ENCODE data around the gene RAD51B. TPM values are rescaled to one million over a fixed set of nuclear protein-coding genes. Genes with fewer than 3 reads are reported as not detected.

Gene RAD51B
- total and polyA plus RNA-seq, 2 of the 13 experiments (the other 11 are each of a cell fraction or from before 2014, with no cell fraction given): 7.0 to 9.5 TPM

DNA sequence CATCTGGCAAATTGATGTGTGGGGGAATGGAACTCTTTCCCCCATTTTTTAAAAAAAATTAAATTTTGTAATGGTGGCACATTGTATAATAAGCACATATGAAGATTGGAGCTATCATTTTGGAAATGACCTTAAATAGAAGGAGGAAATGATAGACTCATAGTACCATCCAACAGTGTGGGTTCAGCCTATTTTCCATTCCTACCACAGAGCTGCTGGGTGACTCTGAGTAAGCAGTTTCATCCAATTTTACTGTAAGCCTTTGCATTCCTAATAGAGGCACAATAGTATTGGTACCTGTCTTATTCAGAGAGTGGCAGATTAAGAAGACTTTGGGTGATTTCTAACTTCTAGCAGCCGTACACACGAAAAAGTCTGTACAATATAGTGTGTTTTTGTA lies 304.5 kb downstream of the RAD51B start:
- Histone ChIP-seq H3K9me3 (ENCODE audit: low read length) (peaks cover 4% of the 10 kb centered on the region; the same call in 1 of the 2 replicates), H3K36me3 (replicated peaks in 1 of 2; ENCODE audit: control insufficient read depth in 1 of 2, insufficient read depth in 2 of 2, low read length in 2 of 2) (no peaks in the 10 kb centered on the region), H3K9ac (ENCODE audit: insufficient read depth, low read depth, low read length) (no peak overlapping the region), H2AFZ (ENCODE audit: low read length) (no peak overlapping the region), H4K20me1 (ENCODE audit: insufficient read depth, low read length) (no peaks in the 10 kb centered on the region), H3K4me1 (ENCODE audit: insufficient read depth, low read length) (peaks cover 8% of the 10 kb centered on the region), H3K4me3 (replicated peaks in 1 of 3; ENCODE audit: insufficient read depth in 1 of 3, low read depth in 2 of 3, low read length in 3 of 3) (no peak overlapping the region), H3K27ac (ENCODE audit: extremely low read length, insufficient read depth, low read length) (no peak overlapping the region), H3K4me2 (ENCODE audit: low read depth, low read length) (no peak overlapping the region), H3K27me3 (ENCODE audit: control insufficient read depth in 1 of 2, insufficient read depth in 2 of 2, low read length in 2 of 2) (no peaks in the 10 kb centered on the region), H3K79me2 (ENCODE audit: insufficient read depth, low read length) (no peaks in the 10 kb centered on the region)
- ATAC-seq (no peak), FAIRE-seq (no peak), DNase-seq (ENCODE audit: low spot score) (no peak)
- POLR2A ChIA-PET: no interaction called here
- WGBS (ENCODE audit: low lambda C conversion rate): 100% methylated on average over 2 of the region's 2 CpGs
- intact Hi-C loops (cut with micrococcal nuclease; ENCODE audit: unreplicated experiment): no loop called here
- BruUV-seq (replicated peaks): no TSS peak
- in situ Hi-C loops (cut with HindIII; ENCODE audit: extremely low pct_ligation_motif_present, low pct_unique_long_range_greater_than_20kb): no loop called here
- CTCF ChIA-PET (ENCODE audit: low intra/inter-chr PET ratio, low total read pairs): no interaction called here
- TF ChIP-seq, protein P1, sequence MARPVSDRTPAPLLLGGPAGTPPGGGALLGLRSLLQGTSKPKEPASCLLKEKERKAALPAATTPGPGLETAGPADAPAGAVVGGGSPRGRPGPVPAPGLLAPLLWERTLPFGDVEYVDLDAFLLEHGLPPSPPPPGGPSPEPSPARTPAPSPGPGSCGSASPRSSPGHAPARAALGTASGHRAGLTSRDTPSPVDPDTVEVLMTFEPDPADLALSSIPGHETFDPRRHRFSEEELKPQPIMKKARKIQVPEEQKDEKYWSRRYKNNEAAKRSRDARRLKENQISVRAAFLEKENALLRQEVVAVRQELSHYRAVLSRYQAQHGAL (CRISPR knock-in tag; IDR thresholded peaks at IDR 0.05; ENCODE audit: not compliant biosample characterization): no peak
- TF ChIP-seq NR2F2 (IDR thresholded peaks at IDR 0.05; ENCODE audit: borderline replicate concordance, low read depth): no peak
- TF ChIP-seq, protein P2, sequence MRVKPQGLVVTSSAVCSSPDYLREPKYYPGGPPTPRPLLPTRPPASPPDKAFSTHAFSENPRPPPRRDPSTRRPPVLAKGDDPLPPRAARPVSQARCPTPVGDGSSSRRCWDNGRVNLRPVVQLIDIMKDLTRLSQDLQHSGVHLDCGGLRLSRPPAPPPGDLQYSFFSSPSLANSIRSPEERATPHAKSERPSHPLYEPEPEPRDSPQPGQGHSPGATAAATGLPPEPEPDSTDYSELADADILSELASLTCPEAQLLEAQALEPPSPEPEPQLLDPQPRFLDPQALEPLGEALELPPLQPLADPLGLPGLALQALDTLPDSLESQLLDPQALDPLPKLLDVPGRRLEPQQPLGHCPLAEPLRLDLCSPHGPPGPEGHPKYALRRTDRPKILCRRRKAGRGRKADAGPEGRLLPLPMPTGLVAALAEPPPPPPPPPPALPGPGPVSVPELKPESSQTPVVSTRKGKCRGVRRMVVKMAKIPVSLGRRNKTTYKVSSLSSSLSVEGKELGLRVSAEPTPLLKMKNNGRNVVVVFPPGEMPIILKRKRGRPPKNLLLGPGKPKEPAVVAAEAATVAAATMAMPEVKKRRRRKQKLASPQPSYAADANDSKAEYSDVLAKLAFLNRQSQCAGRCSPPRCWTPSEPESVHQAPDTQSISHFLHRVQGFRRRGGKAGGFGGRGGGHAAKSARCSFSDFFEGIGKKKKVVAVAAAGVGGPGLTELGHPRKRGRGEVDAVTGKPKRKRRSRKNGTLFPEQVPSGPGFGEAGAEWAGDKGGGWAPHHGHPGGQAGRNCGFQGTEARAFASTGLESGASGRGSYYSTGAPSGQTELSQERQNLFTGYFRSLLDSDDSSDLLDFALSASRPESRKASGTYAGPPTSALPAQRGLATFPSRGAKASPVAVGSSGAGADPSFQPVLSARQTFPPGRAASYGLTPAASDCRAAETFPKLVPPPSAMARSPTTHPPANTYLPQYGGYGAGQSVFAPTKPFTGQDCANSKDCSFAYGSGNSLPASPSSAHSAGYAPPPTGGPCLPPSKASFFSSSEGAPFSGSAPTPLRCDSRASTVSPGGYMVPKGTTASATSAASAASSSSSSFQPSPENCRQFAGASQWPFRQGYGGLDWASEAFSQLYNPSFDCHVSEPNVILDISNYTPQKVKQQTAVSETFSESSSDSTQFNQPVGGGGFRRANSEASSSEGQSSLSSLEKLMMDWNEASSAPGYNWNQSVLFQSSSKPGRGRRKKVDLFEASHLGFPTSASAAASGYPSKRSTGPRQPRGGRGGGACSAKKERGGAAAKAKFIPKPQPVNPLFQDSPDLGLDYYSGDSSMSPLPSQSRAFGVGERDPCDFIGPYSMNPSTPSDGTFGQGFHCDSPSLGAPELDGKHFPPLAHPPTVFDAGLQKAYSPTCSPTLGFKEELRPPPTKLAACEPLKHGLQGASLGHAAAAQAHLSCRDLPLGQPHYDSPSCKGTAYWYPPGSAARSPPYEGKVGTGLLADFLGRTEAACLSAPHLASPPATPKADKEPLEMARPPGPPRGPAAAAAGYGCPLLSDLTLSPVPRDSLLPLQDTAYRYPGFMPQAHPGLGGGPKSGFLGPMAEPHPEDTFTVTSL (CRISPR knock-in tag; IDR thresholded peaks at IDR 0.05; ENCODE audit: borderline replicate concordance): no peak
- TF ChIP-seq SRF (IDR thresholded peaks at IDR 0.05; ENCODE audit: low read depth, low read length): no peak
- TF ChIP-seq ADNP (CRISPR knock-in tag; IDR thresholded peaks at IDR 0.05): no peak
- no peak for TF ChIP-seq IKZF4 (CRISPR knock-in tag; IDR thresholded peaks at IDR 0.05; ENCODE audit: borderline replicate concordance, low read depth, not compliant biosample characterization)
- TF ChIP-seq ZNF772 (CRISPR knock-in tag; IDR thresholded peaks at IDR 0.05): no peak
- TF ChIP-seq, protein P3, sequence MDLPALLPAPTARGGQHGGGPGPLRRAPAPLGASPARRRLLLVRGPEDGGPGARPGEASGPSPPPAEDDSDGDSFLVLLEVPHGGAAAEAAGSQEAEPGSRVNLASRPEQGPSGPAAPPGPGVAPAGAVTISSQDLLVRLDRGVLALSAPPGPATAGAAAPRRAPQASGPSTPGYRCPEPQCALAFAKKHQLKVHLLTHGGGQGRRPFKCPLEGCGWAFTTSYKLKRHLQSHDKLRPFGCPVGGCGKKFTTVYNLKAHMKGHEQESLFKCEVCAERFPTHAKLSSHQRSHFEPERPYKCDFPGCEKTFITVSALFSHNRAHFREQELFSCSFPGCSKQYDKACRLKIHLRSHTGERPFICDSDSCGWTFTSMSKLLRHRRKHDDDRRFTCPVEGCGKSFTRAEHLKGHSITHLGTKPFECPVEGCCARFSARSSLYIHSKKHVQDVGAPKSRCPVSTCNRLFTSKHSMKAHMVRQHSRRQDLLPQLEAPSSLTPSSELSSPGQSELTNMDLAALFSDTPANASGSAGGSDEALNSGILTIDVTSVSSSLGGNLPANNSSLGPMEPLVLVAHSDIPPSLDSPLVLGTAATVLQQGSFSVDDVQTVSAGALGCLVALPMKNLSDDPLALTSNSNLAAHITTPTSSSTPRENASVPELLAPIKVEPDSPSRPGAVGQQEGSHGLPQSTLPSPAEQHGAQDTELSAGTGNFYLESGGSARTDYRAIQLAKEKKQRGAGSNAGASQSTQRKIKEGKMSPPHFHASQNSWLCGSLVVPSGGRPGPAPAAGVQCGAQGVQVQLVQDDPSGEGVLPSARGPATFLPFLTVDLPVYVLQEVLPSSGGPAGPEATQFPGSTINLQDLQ (CRISPR knock-in tag; IDR thresholded peaks at IDR 0.05): no peak
- no peak for TF ChIP-seq ZNF430 (CRISPR knock-in tag; IDR thresholded peaks at IDR 0.05)
- TF ChIP-seq, protein P4, sequence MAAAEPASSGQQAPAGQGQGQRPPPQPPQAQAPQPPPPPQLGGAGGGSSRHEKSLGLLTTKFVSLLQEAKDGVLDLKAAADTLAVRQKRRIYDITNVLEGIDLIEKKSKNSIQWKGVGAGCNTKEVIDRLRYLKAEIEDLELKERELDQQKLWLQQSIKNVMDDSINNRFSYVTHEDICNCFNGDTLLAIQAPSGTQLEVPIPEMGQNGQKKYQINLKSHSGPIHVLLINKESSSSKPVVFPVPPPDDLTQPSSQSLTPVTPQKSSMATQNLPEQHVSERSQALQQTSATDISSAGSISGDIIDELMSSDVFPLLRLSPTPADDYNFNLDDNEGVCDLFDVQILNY (CRISPR knock-in tag; conservative IDR thresholded peaks at IDR 0.05): no peak
- no peak for TF ChIP-seq HDAC6 (IDR thresholded peaks at IDR 0.05; ENCODE audit: low read depth, low read length)
- TF ChIP-seq ZNF761 (CRISPR knock-in tag; conservative IDR thresholded peaks at IDR 0.05): no peak
- no peak for TF ChIP-seq MTA1 (CRISPR knock-in tag; IDR thresholded peaks at IDR 0.05; ENCODE audit: borderline replicate concordance)
- TF ChIP-seq ZNF644 (CRISPR knock-in tag; IDR thresholded peaks at IDR 0.05; ENCODE audit: low read depth): no peak

Measured in HepG2 (cell line).